Bronchial epithelial cell (primary cell): ENCODE data around the gene NFKBIZ. TPM values are rescaled to one million over a fixed set of nuclear protein-coding genes. Genes with fewer than 3 reads are reported as not detected.

Experiments
- DNase-seq: peaks from one replicate; pipeline ENCODE4 v3.0.0-alpha.2; 2010; ENCODE audit warnings: low read depth
- FAIRE-seq: peaks from 2 replicates; lab custom pipeline; 2011; peaks lifted over from hg19 to GRCh38; lab: Jason Lieb, UNC
- H3K27me3 ChIP-seq: 2 replicates; pipeline ENCODE4 v1.5.1; 2011; ENCODE audit warnings: low read length; ENCODE audit not compliant: control insufficient read depth, insufficient read depth
- H3K36me3 ChIP-seq: 2 replicates; pipeline ENCODE4 v1.5.1; 2011; ENCODE audit warnings: low read length; ENCODE audit not compliant: control insufficient read depth, insufficient read depth
- H3K4me3 ChIP-seq: 2 replicates; pipeline ENCODE4 v1.5.1; 2011; ENCODE audit warnings: mild to moderate bottlenecking, low read depth, low read length, control low read depth
- CTCF ChIP-seq: IDR thresholded peaks from 2 replicates; pipeline ENCODE4 v1.5.1; 2011; ENCODE audit warnings: mild to moderate bottlenecking, moderate library complexity, low read length, control low read depth, inconsistent platforms; ENCODE audit not compliant: insufficient read depth, severe bottlenecking
- total RNA-seq: library from RNA; depleted of rRNA; stranded (reverse); fragments of >200 nt; gene quantifications from 2 replicates; pipeline ENCODE4 v1.2.1, GENCODE V29; 2014

Gene NFKBIZ
- total RNA-seq, 1 donor from 2014 or later = 40.3 TPM

GRCh38 chr3:101833446-101833974 lies 15.8 kb upstream of the NFKBIZ start:
- H3K36me3 ChIP-seq = no peaks in the 10 kb centered on the region
- no peak for DNase-seq
- no peak for FAIRE-seq
- H3K4me3 ChIP-seq = no peak overlapping the region
- no peaks in the 10 kb centered on the region for H3K27me3 ChIP-seq
- no peak for TF ChIP-seq CTCF

- TF ChIP-seq CTCF = no peak
- no peak for FAIRE-seq
Measured at GRCh38 chr3:101835676-101836075, 13.6 kb upstream of the NFKBIZ start.

GRCh38 chr3:101836160-101836559 lies 13.2 kb upstream of the NFKBIZ start:
- Histone ChIP-seq H3K27me3 (no peaks in the 10 kb centered on the region), H3K4me3 (no peak overlapping the region), H3K36me3 (no peaks in the 10 kb centered on the region)
- FAIRE-seq (no peak), DNase-seq (no peak)
- TF ChIP-seq CTCF = no peak

More at GRCh38 chr3:101835676-101836075, 13.6 kb upstream of the NFKBIZ start:
- H3K4me3 ChIP-seq = no peak overlapping the region
- no peak for DNase-seq
- no peaks in the 10 kb centered on the region for H3K36me3 ChIP-seq
- no peaks in the 10 kb centered on the region for H3K27me3 ChIP-seq

- no peak for TF ChIP-seq CTCF
- Histone ChIP-seq H3K36me3 (no peaks in the 10 kb centered on the region), H3K27me3 (no peaks in the 10 kb centered on the region), H3K4me3 (no peak overlapping the region)
- DNase-seq = peak; percentile 75
- no peak for FAIRE-seq
Measured at GRCh38 chr3:101836652-101837598, 12.4 kb upstream of the NFKBIZ start.

- H3K27me3 ChIP-seq = no peaks in the 10 kb centered on the region
- FAIRE-seq = no peak
- H3K4me3 ChIP-seq = no peak overlapping the region
- no peak for DNase-seq
- H3K36me3 ChIP-seq = no peaks in the 10 kb centered on the region
- no peak for TF ChIP-seq CTCF
Measured at GRCh38 chr3:101838691-101839090, 10.6 kb upstream of the NFKBIZ start.
